NCI-H2196 (cell line): ENCODE results near the gene ZKSCAN3.
"Not testable (repeated sequence)": the region's sequence is repeated elsewhere in the genome, so short reads cannot be mapped to it uniquely, and the experiment has no call there.

ENCODE experiments used
- DNase-seq: peaks from one replicate; lab custom pipeline; 2025; ENCODE audit not compliant: unreplicated experiment; lab: John Stamatoyannopoulos, UW

ZKSCAN3 gene

GRCh38 chr6:28371706-28372451 lies 22.1 kb downstream of the ZKSCAN3 start:
- DNase-seq: no peak

GRCh38 chr6:28373925-28374324 lies 24.2 kb downstream of the ZKSCAN3 start:
- DNase-seq: no peak

GRCh38 chr6:28377879-28378278 lies 28.1 kb downstream of the ZKSCAN3 start:
- DNase-seq: no peak

- DNase-seq: no peak
Observed at GRCh38 chr6:28378644-28379043, 28.9 kb downstream of the ZKSCAN3 start.

GRCh38 chr6:28380381-28380780 lies 30.6 kb downstream of the ZKSCAN3 start:
- DNase-seq: no peak

- DNase-seq: peak; percentile 95
Observed at GRCh38 chr6:28383235-28384142, 33.7 kb downstream of the ZKSCAN3 start.

GRCh38 chr6:28384143-28384533 lies 34.4 kb downstream of the ZKSCAN3 start:
- no peak for DNase-seq

GRCh38 chr6:28390688-28391087 lies 40.9 kb downstream of the ZKSCAN3 start:
- DNase-seq: no peak

- no peak for DNase-seq
Observed at GRCh38 chr6:28393912-28394662, 44.3 kb downstream of the ZKSCAN3 start.

- no peak for DNase-seq
Observed at GRCh38 chr6:28395918-28396317, 46.2 kb downstream of the ZKSCAN3 start.

- no peak for DNase-seq
Observed at GRCh38 chr6:28399350-28400121, 49.8 kb downstream of the ZKSCAN3 start, which contains the start of gene ZSCAN12. Gene ZSCAN12, minus strand, starts transcription at chr6:28399747. Its CDS starts 1,342 bp downstream, at chr6:28398405.

GRCh38 chr6:28400122-28400451 lies 50.3 kb downstream of the ZKSCAN3 start:
- DNase-seq: no peak

- DNase-seq: no peak
Observed at GRCh38 chr6:28401172-28401571, 51.4 kb downstream of the ZKSCAN3 start.

- no peak for DNase-seq
Observed at GRCh38 chr6:28402197-28402596, 52.5 kb downstream of the ZKSCAN3 start.

- not testable (repeated sequence) for DNase-seq
Observed at GRCh38 chr6:28403923-28404322, 54.2 kb downstream of the ZKSCAN3 start.

- DNase-seq: no peak
Observed at GRCh38 chr6:28407401-28407800, 57.7 kb downstream of the ZKSCAN3 start.

GRCh38 chr6:28408076-28408802 lies 58.5 kb downstream of the ZKSCAN3 start:
- DNase-seq: no peak

GRCh38 chr6:28410767-28411166 lies 61.0 kb downstream of the ZKSCAN3 start:
- no peak for DNase-seq

- DNase-seq: no peak
Observed at GRCh38 chr6:28413681-28414080, 63.9 kb downstream of the ZKSCAN3 start.
